Activated CD8-positive, alpha-beta memory T cell treated with anti-CD3 and anti-CD28 coated beads for 36 hours (primary cell): Measurements from ENCODE around the gene EXOC6B. TPM values are rescaled to one million over a fixed set of nuclear protein-coding genes. Genes with fewer than 3 reads are reported as not detected.

Experiments
- CTCF ChIA-PET: fragments of 350-600 bp; sonication (Branson Sonifier 250); formaldehyde crosslinking; loops from one replicate; lab custom pipeline; 2021; ENCODE audit warnings: antibody characterized with exemption; lab: Charles Lee
- POLR2A ChIA-PET: fragments of 350-600 bp; sonication (Branson Sonifier 250); formaldehyde crosslinking; loops from one replicate; lab custom pipeline; 2021; ENCODE audit warnings: antibody characterized with exemption; lab: Charles Lee
- total RNA-seq, 2 experiments: library from RNA; stranded (reverse); gene quantifications; one replicate each; pipeline ENCODE4 v1.2.3, GENCODE V29; 2021

Gene EXOC6B
- total RNA-seq, 2 experiments from 2014 or later: 7.0 to 7.8 TPM

- CTCF ChIA-PET: no interaction called here
Observed at GRCh38 chr2:72755647-72756423, 70.0 kb downstream of the EXOC6B start.

GRCh38 chr2:72754628-72755320, 71.1 kb downstream of the EXOC6B start:
- ChIA-PET POLR2A (no interaction called here), CTCF (no interaction called here)

More at GRCh38 chr2:72755647-72756423, 70.0 kb downstream of the EXOC6B start:
- POLR2A ChIA-PET: no interaction called here

- POLR2A ChIA-PET: no interaction called here
- CTCF ChIA-PET: interaction anchor here (0.6 to 1.4 kb wide), 2 partner anchors 45 to 112 kb away, joined by 3 read pairs; no protein-coding TSS in a partner anchor
Observed at GRCh38 chr2:72750977-72751639, 74.7 kb downstream of the EXOC6B start.

GRCh38 chr2:72750466-72750865, 75.4 kb downstream of the EXOC6B start:
- ChIA-PET POLR2A (no interaction called here), CTCF (no interaction called here)

- CTCF ChIA-PET: no interaction called here
- POLR2A ChIA-PET: no interaction called here
Observed at GRCh38 chr2:72747344-72747743, 78.5 kb downstream of the EXOC6B start.

- ChIA-PET CTCF (interaction anchor here (0.5 to 1.8 kb wide), 3 partner anchors 116 to 1826 kb away, joined by 4 read pairs; no protein-coding TSS in a partner anchor), POLR2A (no interaction called here)
Observed at GRCh38 chr2:72745679-72746368, 80.0 kb downstream of the EXOC6B start.

GRCh38 chr2:72744049-72744448, 81.8 kb downstream of the EXOC6B start:
- ChIA-PET POLR2A (no interaction called here), CTCF (interaction anchor here (1.8 kb wide), 1 partner anchor 118 kb away, joined by 4 read pairs; no protein-coding TSS in a partner anchor)

- ChIA-PET CTCF (no interaction called here), POLR2A (no interaction called here)
Observed at GRCh38 chr2:72743481-72743880, 82.4 kb downstream of the EXOC6B start.

- ChIA-PET CTCF (no interaction called here), POLR2A (no interaction called here)
Observed at GRCh38 chr2:72738096-72738495, 87.7 kb downstream of the EXOC6B start.

GRCh38 chr2:72734432-72734831, 91.4 kb downstream of the EXOC6B start:
- POLR2A ChIA-PET: no interaction called here
- CTCF ChIA-PET: interaction anchor here (1.0 kb wide), 1 partner anchor 11 kb away, joined by 3 read pairs; no protein-coding TSS in a partner anchor

GRCh38 chr2:72731116-72731515, 94.7 kb downstream of the EXOC6B start:
- ChIA-PET POLR2A (no interaction called here), CTCF (no interaction called here)

- ChIA-PET POLR2A (no interaction called here), CTCF (no interaction called here)
Observed at GRCh38 chr2:72727356-72727755, 98.5 kb downstream of the EXOC6B start.

GRCh38 chr2:72723769-72724370, 102.0 kb downstream of the EXOC6B start:
- CTCF ChIA-PET: interaction anchor here (0.5 to 1.0 kb wide), 2 partner anchors 11 to 1456 kb away, joined by 3 read pairs; no protein-coding TSS in a partner anchor
- POLR2A ChIA-PET: no interaction called here

GRCh38 chr2:72722492-72723070, 103.3 kb downstream of the EXOC6B start:
- ChIA-PET CTCF (no interaction called here), POLR2A (no interaction called here)

- CTCF ChIA-PET: no interaction called here
- POLR2A ChIA-PET: no interaction called here
Observed at GRCh38 chr2:72719416-72719815, 106.4 kb downstream of the EXOC6B start.

- POLR2A ChIA-PET: no interaction called here
- CTCF ChIA-PET: no interaction called here
Observed at GRCh38 chr2:72718876-72719275, 107.0 kb downstream of the EXOC6B start.

- POLR2A ChIA-PET: no interaction called here
- CTCF ChIA-PET: no interaction called here
Observed at GRCh38 chr2:72716601-72717000, 109.2 kb downstream of the EXOC6B start.

GRCh38 chr2:72713857-72714256, 112.0 kb downstream of the EXOC6B start:
- ChIA-PET POLR2A (no interaction called here), CTCF (no interaction called here)

- ChIA-PET POLR2A (no interaction called here), CTCF (no interaction called here)
Observed at GRCh38 chr2:72712977-72713376, 112.9 kb downstream of the EXOC6B start.
